Gastroesophageal sphincter (tissue), 4 donors: ENCODE measurements around the gene NBDY. TPM values are rescaled to one million over a fixed set of nuclear protein-coding genes. Genes with fewer than 3 reads are reported as not detected.

ENCODE experiments used
- ATAC-seq: fragments of 150-250 bp; one replicate; pipeline ENCODE4 v1.9.1; 2016; ENCODE audit warnings: mild to moderate bottlenecking, moderate library complexity
- H3K27ac ChIP-seq, 4 donors: fragments of 200-600 bp; sonication (generic) in 3 of 4; 1 replicate in 3 of 4; 2 replicates in 1 of 4; pipeline ENCODE4 v1.5.1; 2016 to 2019
- H3K27me3 ChIP-seq: fragments of 200-600 bp; sonication (generic); one replicate; pipeline ENCODE4 v1.5.1; 2019
- H3K36me3 ChIP-seq, 2 donors: fragments of 200-600 bp; sonication (generic); one replicate each; pipeline ENCODE4 v1.5.1; 2019; ENCODE audit warnings: control low read depth in 1 of 2
- H3K4me1 ChIP-seq, 3 donors: fragments of 200-600 bp; sonication (generic); 1 replicate in 2 of 3; 2 replicates in 1 of 3; pipeline ENCODE4 v1.5.1; 2016 to 2019; ENCODE audit warnings: control low read depth in 2 of 3
- H3K4me3 ChIP-seq, 2 donors: fragments of 200-600 bp; sonication (generic); one replicate each; pipeline ENCODE4 v1.5.1; 2019; ENCODE audit warnings: mild to moderate bottlenecking in 1 of 2, moderate library complexity in 1 of 2
- H3K9me3 ChIP-seq, 3 donors: fragments of 200-600 bp; sonication (generic); one replicate each; pipeline ENCODE4 v1.5.1; 2017 to 2019; ENCODE audit warnings: control low read depth in 2 of 3
- EP300 ChIP-seq: sonication (generic); formaldehyde crosslinking; IDR thresholded peaks from one replicate; pipeline ENCODE4 v1.6.1; 2017; ENCODE audit warnings: antibody characterized with exemption, mild to moderate bottlenecking
- POLR2A ChIP-seq, 2 donors: fragments of 450-650 bp; IDR thresholded peaks; one replicate each; pipeline ENCODE4 v1.6.1; 2017; ENCODE audit warnings: antibody characterized with exemption in 2 of 2, mild to moderate bottlenecking in 2 of 2, moderate library complexity in 1 of 2
- POLR2AphosphoS5 ChIP-seq: sonication (generic); formaldehyde crosslinking; IDR thresholded peaks from one replicate; pipeline ENCODE4 v1.6.1; 2017; ENCODE audit warnings: antibody characterized with exemption
- WGBS, 2 donors: methylation state at CpG; one replicate each; pipeline ENCODE4 v1.1.5; 2018; ENCODE audit warnings: low coverage in 1 of 2; 5-methylcytosine and 5-hydroxymethylcytosine counted together
- total RNA-seq, 4 donors: library from RNA; depleted of rRNA; stranded (reverse); fragments of >200 nt; gene quantifications; one replicate each; pipeline ENCODE4 v1.1.0, GENCODE V29; 2016
- TF ChIP-seq, protein P1 (sequence below), 4 experiments: fragments of 200-600 bp in 2 of 4; fragments of 450-650 bp in 2 of 4; sonication (generic) in 1 of 4; IDR thresholded peaks; one replicate each; pipeline ENCODE4 v1.5.1; 2017 to 2019; ENCODE audit warnings: antibody characterized with exemption in 4 of 4, mild to moderate bottlenecking in 2 of 4, moderate library complexity in 2 of 4

The NBDY gene
- total RNA-seq, 4 donors from 2014 or later: 6.6 to 16.0 (median 12.0) TPM

DNA sequence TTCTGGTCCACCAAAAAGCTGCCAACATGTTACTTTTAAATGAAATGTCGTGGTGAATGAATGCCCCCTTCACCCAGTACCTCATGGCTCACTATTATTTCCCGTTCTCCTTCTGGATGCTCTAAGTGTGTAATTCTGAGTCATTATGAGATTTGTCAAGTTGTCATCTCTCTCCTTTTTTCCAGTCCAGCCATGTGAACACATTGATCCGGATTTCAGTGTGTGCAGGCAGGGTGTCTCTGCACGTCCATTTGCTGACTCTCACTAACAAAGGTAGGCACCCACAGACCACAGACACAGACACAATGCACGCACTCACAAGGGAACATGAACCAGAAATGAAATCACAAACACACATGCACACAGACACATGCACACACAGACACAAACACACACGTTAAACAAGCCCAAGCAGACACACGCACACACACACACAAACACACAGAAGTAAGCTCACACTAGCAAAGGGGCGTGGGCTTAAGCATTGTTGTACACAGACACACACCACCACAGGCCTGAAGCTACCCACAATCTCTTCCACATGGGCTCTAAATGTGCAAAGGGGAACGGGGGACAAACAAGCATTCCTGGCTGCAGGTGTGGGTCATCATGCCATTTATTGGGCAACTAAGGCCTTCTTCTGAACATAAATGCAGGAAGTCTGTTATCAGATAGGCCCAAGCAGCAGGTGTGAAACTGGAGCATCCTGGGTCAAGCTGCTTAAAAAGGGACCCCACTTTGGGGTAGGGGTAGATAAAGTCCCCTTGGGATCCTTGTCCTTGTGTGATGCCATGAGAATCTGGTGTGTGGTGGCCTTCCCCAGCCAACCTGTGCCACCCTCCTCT, 58.1 kb downstream of the NBDY start:
- TF ChIP-seq EP300 (no peak), POLR2A (IDR thresholded peaks at IDR 0.05) (no peak), POLR2AphosphoS5 (no peak)
- TF ChIP-seq, protein P1, sequence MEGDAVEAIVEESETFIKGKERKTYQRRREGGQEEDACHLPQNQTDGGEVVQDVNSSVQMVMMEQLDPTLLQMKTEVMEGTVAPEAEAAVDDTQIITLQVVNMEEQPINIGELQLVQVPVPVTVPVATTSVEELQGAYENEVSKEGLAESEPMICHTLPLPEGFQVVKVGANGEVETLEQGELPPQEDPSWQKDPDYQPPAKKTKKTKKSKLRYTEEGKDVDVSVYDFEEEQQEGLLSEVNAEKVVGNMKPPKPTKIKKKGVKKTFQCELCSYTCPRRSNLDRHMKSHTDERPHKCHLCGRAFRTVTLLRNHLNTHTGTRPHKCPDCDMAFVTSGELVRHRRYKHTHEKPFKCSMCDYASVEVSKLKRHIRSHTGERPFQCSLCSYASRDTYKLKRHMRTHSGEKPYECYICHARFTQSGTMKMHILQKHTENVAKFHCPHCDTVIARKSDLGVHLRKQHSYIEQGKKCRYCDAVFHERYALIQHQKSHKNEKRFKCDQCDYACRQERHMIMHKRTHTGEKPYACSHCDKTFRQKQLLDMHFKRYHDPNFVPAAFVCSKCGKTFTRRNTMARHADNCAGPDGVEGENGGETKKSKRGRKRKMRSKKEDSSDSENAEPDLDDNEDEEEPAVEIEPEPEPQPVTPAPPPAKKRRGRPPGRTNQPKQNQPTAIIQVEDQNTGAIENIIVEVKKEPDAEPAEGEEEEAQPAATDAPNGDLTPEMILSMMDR (IDR thresholded peaks at IDR 0.05): no peak
- Histone ChIP-seq H3K36me3 (no peaks in the 10 kb centered on the region), H3K27me3 (no peaks in the 10 kb centered on the region), H3K4me3 (no peak overlapping the region), H3K27ac (no peak overlapping the region), H3K9me3 (no peaks in the 10 kb centered on the region), H3K4me1 (peaks cover 0 to 6% (median 0%) of the 10 kb centered on the region in 3 donors)
- no peak for ATAC-seq
- 77% methylated on average over 6 of the region's 9 CpGs; no CpG with 5 or more reads in 1 of the 2 donors for WGBS, 2 donors

DNA sequence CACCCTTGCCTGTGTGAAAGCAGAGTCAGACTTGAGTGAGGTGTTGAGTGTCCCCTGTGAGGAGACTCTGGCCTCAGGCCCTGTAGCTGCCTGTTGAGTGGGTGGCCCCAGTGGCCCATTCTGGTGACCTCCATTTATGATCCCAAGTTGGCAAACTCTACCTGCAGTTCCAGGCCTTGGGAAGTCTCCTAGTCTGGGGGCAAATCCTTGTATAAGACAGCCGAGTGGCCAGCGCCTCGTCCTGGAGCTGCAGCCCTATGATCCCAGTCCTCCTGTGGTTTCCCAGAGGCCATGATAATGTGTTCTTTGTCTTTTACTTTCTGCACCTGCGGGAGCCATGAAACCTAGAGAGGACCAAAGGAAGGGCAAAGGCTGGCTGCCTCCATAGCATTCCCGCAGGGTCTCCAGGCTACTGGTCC, 58.7 kb downstream of the NBDY start:
- no peak overlapping the region for H3K27ac ChIP-seq
- no peak overlapping the region for H3K4me3 ChIP-seq
- no peaks in the 10 kb centered on the region for H3K27me3 ChIP-seq
- H3K36me3 ChIP-seq: no peaks in the 10 kb centered on the region
- 100% methylated on average over 2 of the region's 5 CpGs; no CpG with 5 or more reads in 1 of the 2 donors for WGBS, 2 donors
- H3K4me1 ChIP-seq: peaks cover 0 to under 1% (median 0%) of the 10 kb centered on the region in 3 donors
- H3K9me3 ChIP-seq: no peaks in the 10 kb centered on the region
- ATAC-seq: no peak
- TF ChIP-seq, protein P1 (IDR thresholded peaks at IDR 0.05): no peak
- no peak for TF ChIP-seq POLR2AphosphoS5
- no peak for TF ChIP-seq POLR2A (IDR thresholded peaks at IDR 0.05)
- no peak for TF ChIP-seq EP300

DNA sequence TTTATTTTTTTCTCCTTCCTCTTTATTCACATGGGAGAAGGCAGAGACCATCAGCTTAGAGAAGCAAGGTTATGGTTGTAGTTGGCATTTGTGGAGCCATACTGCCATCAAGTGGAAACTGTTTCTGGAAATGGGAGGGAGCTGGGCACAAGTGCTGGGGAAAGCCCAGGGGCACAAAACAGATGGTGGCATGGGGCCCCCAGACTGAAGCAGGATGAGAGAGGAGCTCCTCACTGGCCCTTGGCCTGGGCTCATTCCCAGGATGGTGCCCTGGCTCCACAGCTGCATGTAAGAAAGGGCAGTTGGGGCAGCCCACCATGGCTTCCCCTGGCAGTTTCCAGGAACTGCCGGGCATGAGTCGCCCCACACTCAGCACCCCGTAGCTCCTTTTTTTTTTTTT, 59.2 kb downstream of the NBDY start:
- WGBS, 2 donors: no CpG with 5 or more reads among the region's 3 CpGs
- Histone ChIP-seq H3K4me3 (no peak overlapping the region), H3K9me3 (no peaks in the 10 kb centered on the region), H3K36me3 (no peaks in the 10 kb centered on the region), H3K4me1 (no peaks in the 10 kb centered on the region), H3K27ac (peak overlapping the region in 1 of 4 donors; percentile 56), H3K27me3 (no peaks in the 10 kb centered on the region)
- no peak for ATAC-seq
- no peak for TF ChIP-seq EP300
- TF ChIP-seq, protein P1 (IDR thresholded peaks at IDR 0.05): peak in 1 of 4 experiments; percentile 23

DNA sequence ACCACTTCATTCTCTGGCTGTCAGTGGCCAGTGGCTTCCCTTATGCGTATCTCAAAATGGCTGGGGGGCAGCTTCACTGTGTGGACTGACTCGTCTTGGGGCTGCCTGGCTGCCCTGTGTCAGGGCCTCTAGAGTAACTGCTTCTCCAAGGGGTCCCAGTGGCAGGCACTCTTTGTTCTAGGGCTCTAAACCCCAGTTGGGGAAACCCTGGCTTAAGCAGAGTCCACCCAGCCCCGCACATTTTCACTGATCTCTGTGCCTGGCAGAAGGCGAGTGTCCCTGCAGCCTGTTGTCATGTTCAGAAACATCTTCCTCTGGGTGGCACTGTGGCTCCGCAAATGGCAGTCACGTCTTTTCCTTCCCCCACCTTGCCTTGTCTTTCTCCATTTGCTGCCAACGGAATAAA, 59.7 kb downstream of the NBDY start:
- ATAC-seq: peak; percentile 32
- 82 to 100% methylated on average over 2 to 6 of the region's 7 CpGs for WGBS, 2 donors
- H3K4me1 ChIP-seq: no peaks in the 10 kb centered on the region
- H3K4me3 ChIP-seq: no peak overlapping the region
- H3K36me3 ChIP-seq: no peaks in the 10 kb centered on the region
- peak overlapping the region in 1 of 4 donors; percentile 56 for H3K27ac ChIP-seq
- H3K27me3 ChIP-seq: no peaks in the 10 kb centered on the region
- H3K9me3 ChIP-seq: no peaks in the 10 kb centered on the region
- TF ChIP-seq POLR2A (IDR thresholded peaks at IDR 0.05): no peak
- TF ChIP-seq, protein P1 (IDR thresholded peaks at IDR 0.05): peak in 1 of 4 experiments; percentile 44

DNA sequence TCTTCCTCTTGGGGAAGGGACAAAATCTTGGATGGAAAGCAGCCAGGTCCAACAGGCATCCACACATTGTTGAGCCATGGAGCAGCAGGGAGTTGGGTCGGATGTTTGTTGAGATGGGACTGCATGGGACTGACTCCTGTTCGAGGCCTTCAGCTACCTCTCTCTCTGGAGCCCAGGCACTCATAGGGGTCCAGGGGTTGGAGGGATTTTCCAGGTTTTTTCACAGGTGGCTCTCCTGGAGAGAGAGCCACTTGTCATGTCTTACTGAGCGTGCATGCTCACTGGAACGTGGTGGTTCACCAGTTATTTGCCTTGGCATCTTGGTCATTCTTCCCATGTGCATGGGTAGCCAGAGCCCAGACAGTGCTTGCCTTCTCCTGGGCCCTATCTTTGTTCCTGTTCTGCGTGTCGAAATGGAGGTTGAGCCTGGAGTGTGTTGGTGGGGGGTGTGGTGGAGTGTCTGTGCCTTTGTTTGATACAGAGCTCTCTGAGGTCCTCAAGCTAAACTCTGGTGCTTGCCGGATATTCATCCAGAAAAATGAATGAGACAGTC, 60.6 kb downstream of the NBDY start:
- WGBS, 2 donors: no CpG with 5 or more reads among the region's 7 CpGs

More for the DNA sequence above, 60.6 kb downstream of the NBDY start:
- Histone ChIP-seq H3K9me3 (no peaks in the 10 kb centered on the region), H3K4me3 (no peak overlapping the region), H3K27me3 (no peaks in the 10 kb centered on the region), H3K4me1 (no peaks in the 10 kb centered on the region), H3K27ac (no peak overlapping the region), H3K36me3 (no peaks in the 10 kb centered on the region)
- ATAC-seq: no peak
- no peak for TF ChIP-seq POLR2AphosphoS5
- TF ChIP-seq POLR2A (IDR thresholded peaks at IDR 0.05): no peak
- TF ChIP-seq, protein P1 (IDR thresholded peaks at IDR 0.05): no peak
- no peak for TF ChIP-seq EP300
